Measurements from ENCODE around the gene TGOLN2.
"Not testable (repeated sequence)": the region's sequence is repeated elsewhere in the genome, so short reads cannot be mapped to it uniquely, and the experiment has no call there.

TGOLN2 gene

DNA sequence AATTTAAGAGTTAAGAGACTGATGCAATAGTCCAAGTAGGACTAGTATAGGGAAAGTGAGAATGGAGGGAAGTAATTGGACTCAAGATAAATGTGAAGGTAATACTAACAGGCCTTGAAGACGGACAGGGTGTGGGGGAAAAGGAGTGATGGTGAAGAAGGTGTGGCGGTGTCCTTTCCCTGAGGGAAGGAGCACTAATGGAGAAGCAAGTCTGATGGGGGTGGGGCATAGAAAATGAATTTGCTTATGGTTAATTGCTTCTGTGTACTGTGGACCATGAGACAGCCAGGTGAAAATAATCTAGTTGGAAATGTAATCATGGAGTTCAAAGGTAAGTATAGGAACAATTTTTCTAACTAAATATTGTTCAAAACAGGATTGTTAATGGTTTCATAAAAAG is 7.1 kb upstream of the TGOLN2 start:
- no peak for DNase-seq

DNA sequence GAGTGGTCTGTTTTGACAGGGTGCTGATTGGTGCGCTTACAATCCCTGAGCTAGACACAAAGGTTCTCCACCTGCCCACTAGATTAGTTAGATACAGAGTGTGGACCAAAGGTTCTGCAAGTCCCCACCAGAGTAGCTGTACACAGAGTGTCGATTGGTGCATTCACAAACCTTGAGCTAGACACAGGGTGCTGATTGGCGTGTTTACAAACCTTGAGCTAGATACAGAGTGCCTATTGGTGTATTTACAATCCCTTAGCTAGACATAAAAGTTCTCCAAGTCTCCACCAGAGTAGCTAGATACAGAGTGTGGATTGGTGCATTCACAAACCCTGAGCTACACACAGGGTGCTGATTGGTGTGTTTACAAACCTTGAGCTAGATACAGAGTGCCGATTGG is 6.1 kb upstream of the TGOLN2 start:
- not testable (repeated sequence) for DNase-seq

DNA sequence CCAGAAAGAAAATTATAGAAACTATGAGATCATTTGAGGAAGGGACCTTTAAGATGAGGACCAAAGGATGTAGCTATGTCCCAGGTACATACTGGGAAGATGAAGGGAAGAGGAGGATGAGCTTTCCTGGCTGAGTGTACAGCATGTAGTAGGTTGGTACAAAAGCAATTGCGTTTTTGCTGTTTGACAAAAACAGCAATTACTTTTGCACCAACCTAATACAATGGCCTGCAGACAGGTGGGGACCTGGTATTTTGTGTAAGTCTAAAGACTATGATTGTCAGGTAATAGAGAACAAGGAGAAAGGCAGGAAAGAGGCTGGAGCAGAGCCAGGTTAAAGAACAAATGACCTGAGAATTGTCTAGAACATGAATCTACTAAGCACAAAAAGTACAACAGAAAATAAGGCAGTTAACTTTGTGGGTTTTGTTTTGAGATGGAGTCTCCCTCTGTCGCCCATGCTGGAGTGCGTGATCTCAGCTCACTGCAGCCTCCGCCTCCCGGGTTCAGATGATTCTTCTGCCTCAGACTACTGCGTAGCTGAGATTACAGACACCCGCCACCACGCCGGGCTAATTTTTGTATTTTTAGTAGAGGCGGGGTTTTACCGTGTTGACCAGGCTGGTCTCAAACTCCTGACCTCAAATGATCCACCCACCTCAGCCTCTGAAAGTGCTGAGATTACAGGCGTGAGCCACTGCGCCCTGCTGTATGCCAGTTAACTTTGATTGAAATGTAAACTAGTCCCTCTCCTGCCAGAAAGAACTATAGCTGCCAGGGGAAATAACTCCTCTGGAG is 3.2 kb upstream of the TGOLN2 start:
- no peak for DNase-seq

GRCh38 chr2:85329701-85330100 is 1.9 kb upstream of the TGOLN2 start:
- not testable (repeated sequence) for DNase-seq

- no peak for DNase-seq
These were observed 1.4 kb upstream of the TGOLN2 start for GRCh38 chr2:85329181-85329651.

GRCh38 chr2:85327160-85327821 is 498 bp downstream of the TGOLN2 start:
- DNase-seq, result peak; percentile 25

GRCh38 chr2:85326406-85327159 is 1.2 kb downstream of the TGOLN2 start:
- DNase-seq, result no peak

GRCh38 chr2:85325466-85325811 is 2.4 kb downstream of the TGOLN2 start:
- no peak for DNase-seq

GRCh38 chr2:85324639-85325465 is 2.9 kb downstream of the TGOLN2 start:
- DNase-seq, result no peak

DNA sequence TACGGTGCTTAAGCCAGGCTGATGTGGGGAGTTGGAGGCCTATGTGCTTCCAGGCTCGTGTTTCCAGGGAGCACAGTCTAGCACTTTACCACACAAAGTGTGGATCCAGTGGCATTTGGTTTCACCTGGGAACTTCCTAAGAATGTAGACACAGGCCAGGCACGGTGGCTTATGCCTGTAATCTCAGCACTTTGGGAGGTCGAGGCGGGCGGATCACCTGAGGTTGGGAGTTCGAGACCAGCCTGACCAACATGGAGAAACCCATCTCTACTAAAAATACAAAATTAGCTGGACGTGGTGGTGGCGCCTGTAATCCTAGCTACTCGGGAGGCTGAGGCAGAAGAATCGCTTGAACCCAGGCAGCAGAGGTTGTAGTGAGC is 3.8 kb downstream of the TGOLN2 start:
- not testable (repeated sequence) for DNase-seq

- DNase-seq, result no peak
These were observed 4.3 kb downstream of the TGOLN2 start for GRCh38 chr2:85323351-85323987.

- no peak for DNase-seq
These were observed 8.0 kb downstream of the TGOLN2 start for GRCh38 chr2:85319796-85320195.

GRCh38 chr2:85318222-85319074 is 9.3 kb downstream of the TGOLN2 start:
- DNase-seq, result no peak

DNA sequence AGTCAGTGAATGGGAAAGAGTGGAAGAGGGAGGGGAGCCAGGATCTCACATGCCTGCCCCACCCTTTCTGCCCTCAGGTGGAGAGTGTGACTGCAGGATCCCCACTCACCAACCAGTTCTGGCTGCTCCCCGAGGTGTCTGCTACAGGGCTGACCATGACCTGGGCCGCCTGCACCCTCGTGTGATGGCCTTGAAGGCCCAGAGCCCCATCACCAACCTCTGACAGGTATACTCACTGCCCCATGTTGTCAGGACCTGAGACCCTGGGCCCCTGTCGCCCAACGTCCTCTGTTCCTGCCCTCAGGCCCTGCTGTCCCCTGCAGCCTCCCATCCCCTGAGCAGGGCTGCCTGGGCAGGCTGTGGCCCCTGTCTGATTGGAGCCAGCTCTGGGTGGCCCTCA is 11.9 kb downstream of the TGOLN2 start:
- not testable (repeated sequence) for DNase-seq

GRCh38 chr2:85314884-85315242 is 12.9 kb downstream of the TGOLN2 start:
- DNase-seq, result no peak

- DNase-seq, result no peak
These were observed 15.4 kb downstream of the TGOLN2 start for GRCh38 chr2:85312404-85312803.

GRCh38 chr2:85310330-85310729 is 17.5 kb downstream of the TGOLN2 start:
- no peak for DNase-seq

GRCh38 chr2:85309699-85310321 is 18.0 kb downstream of the TGOLN2 start:
- no peak for DNase-seq

DNA sequence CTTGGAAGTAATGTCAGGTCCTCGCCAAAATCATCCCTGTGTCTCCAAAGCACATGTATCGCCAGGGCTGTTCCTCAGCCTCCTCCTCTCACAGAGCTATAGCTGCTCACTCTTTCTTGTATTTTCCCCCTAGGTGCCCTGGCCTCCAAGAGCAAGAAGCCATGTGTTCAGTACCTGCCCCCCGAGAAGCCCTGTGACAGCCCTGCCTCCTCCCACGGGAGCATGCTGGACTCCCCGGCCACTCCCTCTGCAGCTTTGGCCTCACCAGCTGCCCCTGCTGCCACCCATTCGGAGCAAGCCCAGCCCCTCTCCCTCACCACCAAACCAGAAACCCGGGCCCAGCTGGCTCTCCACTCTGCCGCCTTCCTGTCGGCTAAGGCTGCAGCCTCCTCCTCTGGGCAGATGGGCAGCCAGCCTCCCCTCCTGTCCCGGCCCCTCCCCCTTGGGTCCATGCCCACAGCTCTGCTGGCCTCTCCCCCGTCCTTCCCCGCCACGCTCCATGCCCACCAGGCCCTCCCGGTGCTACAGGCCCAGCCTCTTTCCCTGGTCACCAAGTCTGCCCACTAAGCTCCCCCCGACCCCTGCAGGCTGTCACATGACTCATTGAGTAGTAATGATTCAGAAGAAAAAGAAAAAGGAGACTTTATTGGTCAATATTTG is 18.8 kb downstream of the TGOLN2 start:
- DNase-seq, result peak; percentile 84

DNA sequence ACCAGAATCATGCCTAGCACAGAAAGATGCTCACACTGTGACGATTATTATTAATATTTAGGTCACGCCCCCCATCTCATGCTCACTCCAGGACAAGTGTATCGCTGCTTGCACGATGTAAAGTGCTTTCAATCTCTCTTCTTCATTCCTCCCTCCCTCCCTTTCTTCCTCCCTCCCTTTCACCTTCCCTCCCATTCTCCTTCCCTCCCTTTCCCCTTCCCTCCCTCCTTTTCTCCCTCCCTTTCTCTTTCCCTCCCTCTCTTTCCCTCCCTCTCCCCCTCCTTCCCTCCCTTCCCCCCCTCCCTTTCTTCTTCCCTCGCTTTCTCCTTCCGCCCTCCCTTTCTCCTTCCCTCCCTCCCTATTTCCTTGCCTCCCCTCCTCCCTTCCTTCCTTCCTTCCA is 19.6 kb downstream of the TGOLN2 start:
- DNase-seq, result no peak
